HG02970 (cell line): ENCODE data around the gene CFAP92.

Source experiments
- ATAC-seq: cut with Tn5 transposase; IDR thresholded peaks from one replicate; pipeline ENCODE4 v1.9.1; 2021; ENCODE audit warnings: mild to moderate bottlenecking, moderate library complexity, moderate number of reproducible peaks; ENCODE audit not compliant: unreplicated experiment, low FRiP score

Gene CFAP92

GRCh38 chr3:129006864-129007263 is 13.0 kb upstream of the CFAP92 start:
- no peak for ATAC-seq

- no peak for ATAC-seq
These were observed 11.8 kb upstream of the CFAP92 start for GRCh38 chr3:129005526-129006303.

- ATAC-seq: no peak
These were observed 10.9 kb upstream of the CFAP92 start for GRCh38 chr3:129004639-129005295.

GRCh38 chr3:129003578-129004112 is 9.8 kb upstream of the CFAP92 start:
- ATAC-seq: no peak

GRCh38 chr3:129002573-129003569 is 9.0 kb upstream of the CFAP92 start:
- no peak for ATAC-seq

- ATAC-seq: no peak
These were observed 8.1 kb upstream of the CFAP92 start for GRCh38 chr3:129001806-129002572.

GRCh38 chr3:129001101-129001805 is 7.4 kb upstream of the CFAP92 start, which contains the start of gene EFCC1:
Gene EFCC1, plus strand, starts transcription at chr3:129001304. Its CDS starts 325 bp downstream, at chr3:129001629.
- ATAC-seq: no peak

GRCh38 chr3:129000742-129001100 is 6.8 kb upstream of the CFAP92 start:
- no peak for ATAC-seq

GRCh38 chr3:128999102-128999501 is 5.2 kb upstream of the CFAP92 start:
- no peak for ATAC-seq

- no peak for ATAC-seq
These were observed 4.7 kb upstream of the CFAP92 start for GRCh38 chr3:128998561-128998960.

GRCh38 chr3:128997486-128998133 is 3.7 kb upstream of the CFAP92 start:
- ATAC-seq: no peak

GRCh38 chr3:128996726-128997125 is 2.9 kb upstream of the CFAP92 start:
- ATAC-seq: no peak

GRCh38 chr3:128996200-128996599 is 2.3 kb upstream of the CFAP92 start:
- ATAC-seq: no peak

- ATAC-seq: no peak
These were observed 1.9 kb upstream of the CFAP92 start for GRCh38 chr3:128995737-128996136.

GRCh38 chr3:128994581-128995546 is 988 bp upstream of the CFAP92 start:
- ATAC-seq: no peak

- no peak for ATAC-seq
These were observed 267 bp upstream of the CFAP92 start for GRCh38 chr3:128994173-128994512.

GRCh38 chr3:128992926-128993460 is 883 bp downstream of the CFAP92 start:
- no peak for ATAC-seq
